GM13976 (cell line): ENCODE measurements around the gene ALPI.
"Not testable (repeated sequence)": the region's sequence is repeated elsewhere in the genome, so short reads cannot be mapped to it uniquely, and the experiment has no call there.

Experiments used
- DNase-seq: peaks from one replicate; pipeline ENCODE4 v3.0.0; 2012; ENCODE audit warnings: low spot score
- CTCF ChIP-seq: IDR thresholded peaks from 2 replicates; pipeline ENCODE4 v1.5.1; 2012; ENCODE audit warnings: borderline replicate concordance, mild to moderate bottlenecking; ENCODE audit not compliant: insufficient read depth; ENCODE audit errors: extremely low read depth, missing control alignments, control extremely low read depth
- in situ Hi-C: fragments of 300-500 bp; cut with MboI; formaldehyde crosslinking; loops from one replicate; pipeline ENCODE4 v1.12.0; 2022; ENCODE audit warnings: low sequenced_read_pairs, mixed read lengths, inconsistent platforms; ENCODE audit not compliant: unreplicated experiment

ALPI gene

DNA sequence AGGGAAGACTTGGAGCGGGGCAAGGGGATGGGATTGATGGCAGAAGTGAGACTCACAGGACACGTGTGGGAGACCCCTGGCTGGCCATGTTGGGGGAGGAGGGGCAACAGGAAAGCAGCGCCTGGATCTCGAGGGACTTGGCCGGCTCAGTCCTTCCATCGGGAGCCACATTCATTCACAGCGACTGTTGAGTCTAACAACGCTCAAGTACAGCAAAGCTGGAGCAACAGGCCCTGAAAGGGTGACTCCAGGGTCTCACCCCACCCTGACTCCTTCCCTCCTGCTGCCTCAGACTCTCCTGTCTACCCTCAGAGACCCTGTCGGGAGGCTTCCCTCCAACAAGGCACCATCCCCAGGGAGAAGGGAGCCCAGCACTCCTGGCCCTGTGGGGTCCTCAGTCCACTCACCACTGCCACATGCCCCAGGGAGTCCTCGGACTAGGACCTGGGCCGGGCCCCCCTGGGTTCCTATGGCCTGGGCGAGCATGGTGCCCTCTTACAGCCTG lies 14.8 kb upstream of the ALPI start:
- in situ Hi-C loops, result no loop called here
- no peak for TF ChIP-seq CTCF

DNA sequence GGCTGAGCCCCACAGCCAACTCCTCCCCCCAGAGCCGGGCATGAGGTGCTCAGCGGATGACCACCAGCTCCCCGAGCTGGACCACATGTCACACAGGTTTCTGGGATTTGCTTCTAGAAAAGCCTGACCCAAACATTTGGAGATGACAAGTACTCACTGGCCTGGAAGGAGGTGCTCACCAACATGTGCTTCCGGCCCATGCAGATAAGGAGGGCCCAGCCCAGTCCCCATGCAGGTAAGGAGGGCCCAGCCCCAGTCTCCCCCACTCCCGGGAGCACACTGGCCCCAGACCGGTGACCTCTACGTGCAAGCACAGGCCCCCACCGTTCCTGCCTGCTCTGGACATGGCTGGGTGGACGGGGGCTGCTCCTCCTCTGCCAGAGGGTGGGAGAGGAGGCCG lies 14.0 kb upstream of the ALPI start:
- in situ Hi-C loops, DNase-seq: not testable (repeated sequence)

More for the DNA sequence above, 14.8 kb upstream of the ALPI start:
- DNase-seq, result no peak

DNA sequence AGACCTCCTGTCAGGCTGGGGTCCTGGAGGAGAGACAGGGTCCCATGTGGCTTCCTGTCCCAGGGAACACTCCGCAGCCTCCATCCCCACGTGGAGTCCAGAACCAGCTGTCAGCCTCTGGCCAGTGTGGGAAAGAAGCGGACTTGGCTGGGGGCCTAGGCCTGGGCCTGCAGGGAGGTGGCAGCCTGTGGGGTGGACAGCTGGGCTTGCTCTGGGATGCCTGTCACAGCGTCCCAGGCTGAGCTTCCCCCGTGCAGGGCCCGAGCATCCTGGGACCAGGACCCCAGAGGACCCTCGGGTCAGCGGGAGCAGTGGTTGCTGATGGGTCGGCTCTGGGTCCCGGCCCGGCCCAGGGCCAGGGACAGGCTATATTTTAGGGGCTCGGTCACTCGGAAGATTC lies 13.5 kb upstream of the ALPI start:
- not testable (repeated sequence) for DNase-seq

DNA sequence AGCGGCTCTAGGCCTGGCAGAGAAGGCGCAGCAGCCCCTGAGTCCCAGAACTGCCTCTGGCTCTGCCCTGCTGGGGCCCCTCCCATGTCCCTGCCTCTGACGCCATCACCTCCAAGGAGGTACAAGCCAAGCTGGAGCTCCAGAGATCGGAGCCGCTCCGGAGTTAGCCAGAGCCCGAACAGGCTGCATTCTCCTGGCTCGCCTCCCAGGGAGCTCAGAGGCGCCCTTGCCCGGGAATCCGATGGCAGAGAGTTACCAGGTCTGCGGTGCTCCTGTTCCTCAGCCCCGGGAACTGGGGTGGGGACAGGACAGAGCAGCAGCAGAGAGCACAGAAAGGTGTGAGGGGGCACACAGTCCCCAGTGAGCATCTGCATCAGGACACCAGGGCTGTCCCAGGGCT lies 12.9 kb upstream of the ALPI start:
- DNase-seq, in situ Hi-C loops: not testable (repeated sequence)

More for the DNA sequence above, 13.5 kb upstream of the ALPI start:
- in situ Hi-C loops, result not testable (repeated sequence)

DNA sequence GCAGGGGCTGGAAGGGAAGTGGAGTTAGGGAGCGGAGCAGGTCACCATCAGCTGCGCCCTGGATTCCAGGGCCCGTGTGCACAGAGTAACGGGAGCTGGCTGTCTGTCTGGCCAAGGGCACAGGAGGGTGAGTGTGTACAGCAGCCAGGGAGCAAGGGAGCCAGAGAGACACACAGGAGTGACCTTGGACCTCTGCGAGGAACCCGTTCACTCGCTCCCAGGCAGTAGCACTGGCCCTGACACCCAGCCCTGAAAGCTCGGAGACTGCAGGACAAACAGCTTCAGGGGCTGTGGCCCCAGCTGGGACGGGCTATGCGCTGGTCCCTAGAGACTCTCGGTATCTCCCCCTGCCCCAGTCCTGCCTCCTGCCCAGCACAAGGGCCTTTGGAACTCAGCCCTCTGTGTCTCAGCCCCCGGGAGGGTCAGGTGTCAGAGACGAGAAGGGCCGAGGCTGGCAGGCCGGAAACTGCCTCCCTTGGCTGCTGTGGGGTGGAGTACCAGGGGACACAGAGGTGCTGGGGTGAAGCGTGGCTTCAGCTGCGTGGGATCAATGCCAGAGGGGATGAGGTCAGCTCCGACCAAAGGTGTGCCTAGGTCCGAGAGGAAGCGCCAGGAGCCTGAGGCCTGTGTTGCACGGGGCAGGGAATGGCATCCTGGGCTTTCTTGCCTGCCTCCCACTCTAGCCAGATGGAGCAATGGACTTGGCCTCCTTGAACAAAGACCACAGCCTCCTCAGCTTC lies 12.1 kb upstream of the ALPI start:
- DNase-seq, in situ Hi-C loops: not testable (repeated sequence)

DNA sequence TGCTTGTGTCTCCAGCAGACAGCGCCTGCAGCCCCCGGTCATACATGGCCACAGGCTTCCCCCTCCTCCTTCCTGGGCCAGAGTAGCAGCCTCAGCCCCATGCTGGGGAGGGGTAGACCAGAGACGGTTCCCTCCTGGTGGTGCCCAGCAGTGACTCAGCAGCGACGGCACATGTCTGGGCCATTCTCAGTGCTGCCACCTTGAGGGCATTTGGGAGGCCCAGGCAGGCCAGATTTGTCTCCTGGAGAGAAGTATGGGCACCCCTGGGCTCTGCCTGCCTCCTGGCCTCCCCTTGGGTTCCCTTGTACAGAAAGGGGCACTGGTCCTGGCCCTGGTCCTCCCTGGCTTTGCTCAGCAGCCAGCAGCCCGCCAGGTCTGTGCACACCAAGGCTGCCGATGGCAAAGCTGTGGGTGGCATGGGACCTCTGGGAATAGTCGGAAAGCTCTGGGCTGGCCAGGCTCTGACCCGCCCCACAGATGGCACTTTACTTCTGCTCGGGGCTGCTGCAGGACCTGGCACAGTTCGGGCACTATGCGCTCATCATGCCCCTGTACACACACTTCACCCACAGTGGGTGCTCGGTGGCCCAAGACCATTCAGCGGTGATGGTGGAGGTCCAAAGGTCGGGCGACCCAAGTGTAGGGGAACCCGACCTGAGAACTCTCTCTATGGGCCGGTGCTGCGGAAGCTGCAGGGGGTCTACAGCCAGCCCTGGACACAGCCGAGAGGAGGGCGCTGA lies 11.4 kb upstream of the ALPI start:
- TF ChIP-seq CTCF, result peak; percentile 69
- in situ Hi-C loops, result no loop called here
- DNase-seq, result peak; percentile 80

- DNase-seq, in situ Hi-C loops: not testable (repeated sequence)
These were observed 10.6 kb upstream of the ALPI start for GRCh38 chr2:232445149-232445885.

GRCh38 chr2:232446266-232446777 lies 9.6 kb upstream of the ALPI start:
- in situ Hi-C loops, DNase-seq: not testable (repeated sequence)

GRCh38 chr2:232447091-232447620 lies 8.8 kb upstream of the ALPI start:
- in situ Hi-C loops, result no loop called here
- no peak for DNase-seq
- no peak for TF ChIP-seq CTCF
